GM12892 (cell line): Measurements from ENCODE around the gene FSD1L.
A peak's percentile ranks its signal among the peaks of the same experiment; 100 is the strongest.

Experiments
- DNase-seq: peaks from one replicate; pipeline ENCODE4 v3.0.0; 2011; ENCODE audit not compliant: insufficient read length
- FAIRE-seq: peaks from 2 replicates; lab custom pipeline; 2011; peaks lifted over from hg19 to GRCh38; lab: Jason Lieb, UNC
- POLR2A ChIP-seq: IDR thresholded peaks from 2 replicates; pipeline ENCODE4 v1.6.1; 2011; ENCODE audit warnings: low read depth, low read length, control low read depth
- POLR2AphosphoS5 ChIP-seq: IDR thresholded peaks from 2 replicates; pipeline ENCODE4 v1.6.1; 2011; ENCODE audit warnings: low read depth, low read length, control low read depth
- TAF1 ChIP-seq: IDR thresholded peaks from 2 replicates; pipeline ENCODE4 v1.6.1; 2011; ENCODE audit warnings: low read depth, mild to moderate bottlenecking, control low read depth, low read length, borderline replicate concordance

The FSD1L gene

GRCh38 chr9:105459336-105459735 lies 11.5 kb downstream of the FSD1L start:
- TF ChIP-seq TAF1: no peak
- no peak for TF ChIP-seq POLR2A
- TF ChIP-seq POLR2AphosphoS5: no peak
- DNase-seq: no peak
- FAIRE-seq: no peak

- DNase-seq (no peak), FAIRE-seq (no peak)
- TF ChIP-seq TAF1: no peak
- no peak for TF ChIP-seq POLR2A
- TF ChIP-seq POLR2AphosphoS5: no peak
Observed at GRCh38 chr9:105466898-105467455, 19.1 kb downstream of the FSD1L start.

- FAIRE-seq (no peak), DNase-seq (no peak)
- no peak for TF ChIP-seq TAF1
- TF ChIP-seq POLR2AphosphoS5: no peak
- no peak for TF ChIP-seq POLR2A
Observed at GRCh38 chr9:105468875-105469274, 21.0 kb downstream of the FSD1L start.

GRCh38 chr9:105473221-105473620 lies 25.4 kb downstream of the FSD1L start:
- no peak for DNase-seq
- FAIRE-seq: no peak
- TF ChIP-seq TAF1: no peak
- no peak for TF ChIP-seq POLR2AphosphoS5
- no peak for TF ChIP-seq POLR2A

GRCh38 chr9:105475302-105475701 lies 27.5 kb downstream of the FSD1L start:
- DNase-seq (no peak), FAIRE-seq (no peak)

GRCh38 chr9:105479846-105480245 lies 32.0 kb downstream of the FSD1L start:
- FAIRE-seq (no peak), DNase-seq (no peak)
- TF ChIP-seq POLR2AphosphoS5 (no peak), POLR2A (no peak), TAF1 (no peak)

More at GRCh38 chr9:105475302-105475701, 27.5 kb downstream of the FSD1L start:
- TF ChIP-seq POLR2A: no peak

GRCh38 chr9:105483618-105484017 lies 35.8 kb downstream of the FSD1L start:
- TF ChIP-seq POLR2AphosphoS5: no peak
- no peak for TF ChIP-seq POLR2A
- TF ChIP-seq TAF1: no peak
- peak; percentile 21 for FAIRE-seq
- no peak for DNase-seq

- no peak for DNase-seq
- no peak for TF ChIP-seq TAF1
- TF ChIP-seq POLR2A: no peak
- TF ChIP-seq POLR2AphosphoS5: no peak
- FAIRE-seq: no peak
Observed at GRCh38 chr9:105484226-105484625, 36.4 kb downstream of the FSD1L start.

GRCh38 chr9:105485131-105485530 lies 37.3 kb downstream of the FSD1L start:
- TF ChIP-seq POLR2AphosphoS5 (no peak), TAF1 (no peak), POLR2A (no peak)
- FAIRE-seq (no peak), DNase-seq (no peak)

GRCh38 chr9:105496826-105497225 lies 49.0 kb downstream of the FSD1L start:
- no peak for TF ChIP-seq TAF1
- no peak for TF ChIP-seq POLR2A
- TF ChIP-seq POLR2AphosphoS5: no peak
- FAIRE-seq (no peak), DNase-seq (no peak)

GRCh38 chr9:105497704-105498103 lies 49.9 kb downstream of the FSD1L start:
- no peak for TF ChIP-seq POLR2AphosphoS5
- no peak for TF ChIP-seq POLR2A
- FAIRE-seq (no peak), DNase-seq (no peak)

GRCh38 chr9:105500108-105500766 lies 52.4 kb downstream of the FSD1L start:
- no peak for TF ChIP-seq POLR2AphosphoS5
- no peak; the same call in 1 of the 2 replicates for TF ChIP-seq POLR2A
- no peak for TF ChIP-seq TAF1
- FAIRE-seq (peak; percentile 73), DNase-seq (no peak)

GRCh38 chr9:105501414-105501813 lies 53.6 kb downstream of the FSD1L start:
- FAIRE-seq: no peak
- TF ChIP-seq TAF1 (no peak), POLR2A (no peak), POLR2AphosphoS5 (no peak)
- no peak for DNase-seq
